ENCODE measurements around the gene GNG3. TPM values are rescaled to one million over a fixed set of nuclear protein-coding genes. Genes with fewer than 3 reads are reported as not detected.

GNG3 gene
- total RNA-seq, 4 donors from 2014 or later, result not detected

DNA sequence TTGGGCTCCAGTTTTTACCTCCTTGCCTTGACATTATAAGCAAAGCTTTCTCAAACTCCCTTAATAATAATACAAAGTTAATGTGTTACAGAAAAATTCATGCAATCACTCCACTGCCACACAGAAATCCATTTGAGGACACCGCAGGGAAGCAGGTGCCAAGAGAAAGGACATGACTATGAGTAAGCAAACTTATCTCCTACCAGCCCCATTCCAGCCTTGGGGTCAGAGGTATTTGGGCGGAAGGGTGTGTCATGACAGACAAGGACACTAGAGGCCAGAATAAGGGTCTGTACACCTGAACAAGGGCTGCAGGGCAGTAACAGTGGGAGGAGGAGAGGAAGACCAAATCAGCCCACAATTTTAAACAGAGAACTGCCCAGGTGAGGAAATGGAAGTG lies 5.9 kb downstream of the GNG3 start:
- Histone ChIP-seq H3K27me3 (no peaks in the 10 kb centered on the region), H3K9me3 (no peaks in the 10 kb centered on the region), H3K27ac (peak overlapping the region in 1 of 4 donors; percentile 14), H3K4me1 (peaks cover 13 to 52% (median 13%) of the 10 kb centered on the region in 3 donors), H3K4me3 (no peak overlapping the region), H3K36me3 (peaks cover 18 to 83% (median 33%) of the 10 kb centered on the region in 3 donors)
- TF ChIP-seq POLR2A (IDR thresholded peaks at IDR 0.05) (no peak), CTCF (IDR thresholded peaks at IDR 0.05) (no peak)
- DNase-seq, result no peak
- intact Hi-C loops (cut with DNase I), result no loop called here
- WGBS, 2 donors, result 68 to 73% methylated on average over 2 of the region's 2 CpGs

- TF ChIP-seq POLR2A (IDR thresholded peaks at IDR 0.05) (no peak), CTCF (IDR thresholded peaks at IDR 0.05) (no peak)
- Histone ChIP-seq H3K27ac (no peak overlapping the region), H3K36me3 (peaks cover 31 to 100% (median 48%) of the 10 kb centered on the region in 3 donors), H3K9me3 (no peaks in the 10 kb centered on the region), H3K4me1 (peaks cover 0 to 43% (median 2%) of the 10 kb centered on the region in 3 donors), H3K27me3 (no peaks in the 10 kb centered on the region), H3K4me3 (no peak overlapping the region)
- WGBS, 2 donors, result 82 to 89% methylated on average over 18 of the region's 24 CpGs
- intact Hi-C loops (cut with DNase I), result no loop called here
- no peak for DNase-seq
Measured at GRCh38 chr11:62715150-62716130, 8.0 kb downstream of the GNG3 start.

DNA sequence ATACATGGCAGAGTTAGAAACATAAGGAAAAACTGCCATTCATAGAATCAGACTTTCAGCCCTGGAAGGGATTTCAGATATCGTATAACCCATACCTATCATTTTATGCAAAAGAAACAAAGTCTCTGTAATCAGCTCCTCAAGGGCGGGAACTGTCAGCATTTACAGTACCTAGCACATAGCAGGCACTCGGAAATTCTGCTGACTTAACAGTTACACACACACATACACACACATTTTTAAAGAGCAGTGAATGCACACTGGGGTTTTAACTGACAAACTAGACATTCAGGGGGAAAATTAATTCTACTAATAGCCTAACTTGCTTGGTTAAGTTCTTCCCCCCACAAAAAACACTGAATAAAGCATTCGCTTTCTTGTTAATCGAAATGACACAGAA lies 8.7 kb downstream of the GNG3 start:
- Histone ChIP-seq H3K27ac (peak overlapping the region in 1 of 4 donors; percentile 9), H3K36me3 (peaks cover 36 to 100% (median 55%) of the 10 kb centered on the region in 3 donors), H3K4me3 (no peak overlapping the region), H3K27me3 (no peaks in the 10 kb centered on the region), H3K4me1 (peaks cover 0 to 39% (median 0%) of the 10 kb centered on the region in 3 donors), H3K9me3 (no peaks in the 10 kb centered on the region)
- DNase-seq, result no peak
- TF ChIP-seq POLR2A (IDR thresholded peaks at IDR 0.05) (no peak), CTCF (IDR thresholded peaks at IDR 0.05) (no peak)
- intact Hi-C loops (cut with DNase I), result no loop called here
- WGBS, 2 donors, result 90 to 95% methylated on average over 5 of the region's 5 CpGs

- DNase-seq, result no peak
- intact Hi-C loops (cut with DNase I), result no loop called here
- H3K27ac ChIP-seq, result peak overlapping the region in 3 of 4 donors; percentile 9 to 25 (median 22)
- H3K36me3 ChIP-seq, result peaks cover 41 to 100% (median 60%) of the 10 kb centered on the region in 3 donors
- H3K27me3 ChIP-seq, result no peaks in the 10 kb centered on the region
- 59 to 62% methylated on average over 10 to 11 of the region's 11 CpGs for WGBS, 2 donors
- TF ChIP-seq POLR2A (IDR thresholded peaks at IDR 0.05) (no peak), CTCF (IDR thresholded peaks at IDR 0.05) (no peak)
- no peak overlapping the region for H3K4me3 ChIP-seq
- H3K9me3 ChIP-seq, result no peaks in the 10 kb centered on the region
- peaks cover 0 to 44% (median 0%) of the 10 kb centered on the region in 3 donors for H3K4me1 ChIP-seq
Measured at GRCh38 chr11:62716816-62717215, 9.3 kb downstream of the GNG3 start.

- TF ChIP-seq CTCF (IDR thresholded peaks at IDR 0.05), result no peak
- no peak for TF ChIP-seq POLR2A (IDR thresholded peaks at IDR 0.05)
- H3K27ac ChIP-seq, result no peak overlapping the region
- peaks cover 4 to 57% (median 6%) of the 10 kb centered on the region in 3 donors for H3K4me1 ChIP-seq
- H3K4me3 ChIP-seq, result no peak overlapping the region
- WGBS, 2 donors, result 65 to 90% methylated on average over 2 of the region's 2 CpGs
- no peaks in the 10 kb centered on the region for H3K27me3 ChIP-seq
- no peak for DNase-seq
- intact Hi-C loops (cut with DNase I), result no loop called here
- peaks cover 58 to 99% (median 72%) of the 10 kb centered on the region in 3 donors for H3K36me3 ChIP-seq
- H3K9me3 ChIP-seq, result no peaks in the 10 kb centered on the region
Measured at GRCh38 chr11:62719302-62719978, 12.0 kb downstream of the GNG3 start.
